Measurements from ENCODE around the gene ZFAND2A. TPM values are rescaled to one million over a fixed set of nuclear protein-coding genes. Genes with fewer than 3 reads are reported as not detected.
A peak's percentile ranks its signal among the peaks of the same experiment; 100 is the strongest.
"Not testable (repeated sequence)": the region's sequence is repeated elsewhere in the genome, so short reads cannot be mapped to it uniquely, and the experiment has no call there.

The ZFAND2A gene
- total and polyA plus RNA-seq, 11 donors: 5.6 to 25.6 (median 9.9) TPM

- ATAC-seq (no peak), DNase-seq (no peak)
- 79 to 91% (median 88%) methylated on average over 7 of the region's 7 CpGs for WGBS, 4 donors
Measured at GRCh38 chr7:1164436-1164835, 4.4 kb upstream of the ZFAND2A start.

GRCh38 chr7:1163121-1163520 is 3.1 kb upstream of the ZFAND2A start:
- intact Hi-C loops (cut with DNase I): no loop called here
- Histone ChIP-seq H3K4me1 (peaks cover 7 to 24% (median 19%) of the 10 kb centered on the region in 12 donors), H3K9me3 (no peaks in the 10 kb centered on the region), H3K4me3 (no peak overlapping the region), H3K36me3 (peaks cover 0 to 32% (median 25%) of the 10 kb centered on the region in 9 donors), H3K27me3 (no peaks in the 10 kb centered on the region), H3K27ac (no peak overlapping the region)
- TF ChIP-seq POLR2A (IDR thresholded peaks at IDR 0.05): no peak
- TF ChIP-seq, protein P1, sequence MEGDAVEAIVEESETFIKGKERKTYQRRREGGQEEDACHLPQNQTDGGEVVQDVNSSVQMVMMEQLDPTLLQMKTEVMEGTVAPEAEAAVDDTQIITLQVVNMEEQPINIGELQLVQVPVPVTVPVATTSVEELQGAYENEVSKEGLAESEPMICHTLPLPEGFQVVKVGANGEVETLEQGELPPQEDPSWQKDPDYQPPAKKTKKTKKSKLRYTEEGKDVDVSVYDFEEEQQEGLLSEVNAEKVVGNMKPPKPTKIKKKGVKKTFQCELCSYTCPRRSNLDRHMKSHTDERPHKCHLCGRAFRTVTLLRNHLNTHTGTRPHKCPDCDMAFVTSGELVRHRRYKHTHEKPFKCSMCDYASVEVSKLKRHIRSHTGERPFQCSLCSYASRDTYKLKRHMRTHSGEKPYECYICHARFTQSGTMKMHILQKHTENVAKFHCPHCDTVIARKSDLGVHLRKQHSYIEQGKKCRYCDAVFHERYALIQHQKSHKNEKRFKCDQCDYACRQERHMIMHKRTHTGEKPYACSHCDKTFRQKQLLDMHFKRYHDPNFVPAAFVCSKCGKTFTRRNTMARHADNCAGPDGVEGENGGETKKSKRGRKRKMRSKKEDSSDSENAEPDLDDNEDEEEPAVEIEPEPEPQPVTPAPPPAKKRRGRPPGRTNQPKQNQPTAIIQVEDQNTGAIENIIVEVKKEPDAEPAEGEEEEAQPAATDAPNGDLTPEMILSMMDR (IDR thresholded peaks at IDR 0.05): no peak
- WGBS, 4 donors: 94 to 97% (median 95%) methylated on average over 12 of the region's 12 CpGs
- no peak for DNase-seq
- ATAC-seq: no peak

More at GRCh38 chr7:1164436-1164835, 4.4 kb upstream of the ZFAND2A start:
- TF ChIP-seq POLR2A (IDR thresholded peaks at IDR 0.05): no peak
- TF ChIP-seq, protein P1 (IDR thresholded peaks at IDR 0.05): no peak
- Histone ChIP-seq H3K27me3 (no peaks in the 10 kb centered on the region), H3K36me3 (peaks cover 0 to 30% (median 25%) of the 10 kb centered on the region in 9 donors), H3K4me3 (no peak overlapping the region), H3K27ac (no peak overlapping the region), H3K9me3 (no peaks in the 10 kb centered on the region), H3K4me1 (peaks cover 0 to 18% (median 10%) of the 10 kb centered on the region in 12 donors)
- intact Hi-C loops (cut with DNase I): no loop called here

- peak; percentile 5 to 51 (median 28) for ATAC-seq
- peak in 2 of 5 donors; percentile 39 to 45 for DNase-seq
- Histone ChIP-seq H3K4me1 (peaks cover 7 to 26% (median 20%) of the 10 kb centered on the region in 12 donors), H3K36me3 (peaks cover 0 to 51% (median 42%) of the 10 kb centered on the region in 9 donors), H3K27me3 (no peaks in the 10 kb centered on the region), H3K9me3 (no peaks in the 10 kb centered on the region), H3K4me3 (peak overlapping the region; percentile 47 to 100 (median 94)), H3K27ac (peak overlapping the region; percentile 92 to 100 (median 96))
- intact Hi-C loops (cut with DNase I): no loop called here
- TF ChIP-seq, protein P1 (IDR thresholded peaks at IDR 0.05): no peak
- no peak for TF ChIP-seq POLR2A (IDR thresholded peaks at IDR 0.05)
- 22 to 34% (median 28%) methylated on average over 16 to 19 of the region's 19 CpGs for WGBS, 4 donors
Measured at GRCh38 chr7:1160670-1161021, 650 bp upstream of the ZFAND2A start.

GRCh38 chr7:1159231-1159630 is 765 bp downstream of the ZFAND2A start:
- peak overlapping the region in 5 of 12 donors; percentile 25 to 97 (median 49) for H3K27ac ChIP-seq
- H3K4me1 ChIP-seq: peaks cover 7 to 26% (median 20%) of the 10 kb centered on the region in 12 donors
- ATAC-seq, H3K27me3 ChIP-seq, H3K9me3 ChIP-seq: not testable (repeated sequence)
- H3K4me3 ChIP-seq: peak overlapping the region; percentile 53 to 100 (median 94)
- H3K36me3 ChIP-seq: peaks cover 0 to 55% (median 46%) of the 10 kb centered on the region in 9 donors
- peak in 1 of 5 donors; percentile 24 for DNase-seq
- 5 to 14% (median 9%) methylated on average over 4 to 26 of the region's 26 CpGs for WGBS, 4 donors
- intact Hi-C loops (cut with DNase I): loop anchor here in 2 of 10 donors (10.0 kb wide), 1 partner anchor 164 kb away; no protein-coding TSS in a partner anchor

Measured in heart left ventricle (tissue), 16 donors.